Aorta (tissue), 5 donors: ENCODE results near the gene UMAD1. TPM values are rescaled to one million over a fixed set of nuclear protein-coding genes. Genes with fewer than 3 reads are reported as not detected.

ENCODE experiments used
- ATAC-seq: fragments of 200-7000 bp; cut with Tn5 transposase; one replicate; pipeline ENCODE4 v1.9.1; 2022; ENCODE audit warnings: moderate library complexity; ENCODE audit not compliant: low FRiP score
- DNase-seq, 2 donors: peaks; one replicate each; pipeline ENCODE4 v3.0.0-alpha.2; 2020
- H3K27ac ChIP-seq, 2 donors: one replicate each; pipeline ENCODE4 v1.5.1; 2013; ENCODE audit warnings: low read length in 2 of 2, mild to moderate bottlenecking in 2 of 2, moderate library complexity in 2 of 2, control low read depth in 1 of 2, inconsistent platforms in 1 of 2, low read depth in 1 of 2
- H3K27me3 ChIP-seq, 2 donors: one replicate each; pipeline ENCODE4 v1.6.1; 2013; ENCODE audit warnings: control low read depth in 1 of 2, low read length in 1 of 2, mild to moderate bottlenecking in 1 of 2, moderate library complexity in 1 of 2; ENCODE audit not compliant: insufficient read depth in 2 of 2, control insufficient read depth in 1 of 2
- H3K36me3 ChIP-seq, 2 donors: one replicate each; pipeline ENCODE4 v1.6.1; 2013; ENCODE audit warnings: control low read depth in 1 of 2, low read length in 1 of 2, mild to moderate bottlenecking in 1 of 2; ENCODE audit not compliant: insufficient read depth in 2 of 2, control insufficient read depth in 1 of 2
- H3K4me1 ChIP-seq, 2 donors: one replicate each; pipeline ENCODE4 v1.6.1; 2013; ENCODE audit warnings: low read length in 2 of 2, control low read depth in 1 of 2, mild to moderate bottlenecking in 1 of 2, moderate library complexity in 1 of 2; ENCODE audit not compliant: insufficient read depth in 2 of 2, control insufficient read depth in 1 of 2
- H3K4me3 ChIP-seq, 2 donors: one replicate each; pipeline ENCODE4 v1.5.1; 2013; ENCODE audit warnings: low read length in 2 of 2, control low read depth in 1 of 2, mild to moderate bottlenecking in 1 of 2
- H3K9me3 ChIP-seq: one replicate; pipeline ENCODE4 v1.6.1; 2013; ENCODE audit warnings: mild to moderate bottlenecking, low read length; ENCODE audit not compliant: control insufficient read depth
- WGBS, 2 donors: extraction: QIAGEN DNeasy Blood & Tissue Kit; methylation state at CpG; one replicate each; pipeline ENCODE4 v1.1.7; 2013; 5-methylcytosine and 5-hydroxymethylcytosine counted together
- intact Hi-C, 2 donors: fragments of 100-400 bp; cut with DNase I; formaldehyde crosslinking; loops; one replicate each; pipeline versions ENCODE4 v1.14.2 to v1.15.0; 2022
- polyA plus RNA-seq, 2 donors: library from polyadenylated mRNA; stranded (reverse); fragments of 200-250 nt; gene quantifications; one replicate each; pipeline ENCODE4 v1.2.3, GENCODE V29; 2013
- total RNA-seq, 2 donors: library from RNA; stranded (reverse); fragmentation: NEBNext Ultra II Directional; extraction: Animal tissue kit (Norgen Biotek cat#: 25700); gene quantifications; one replicate each; pipeline ENCODE4 v1.2.1, GENCODE V29; 2021
- donor health status: healthy with polysubstance abuse.
- donor health status: Bipolar disorder and iron deficiency.
- donor health status: DM: no; HTN: no; CAD: no.
- donor health status: DM: no; HTN: no; CAD: no.
- donor health status: DM: yes; HTN: yes; CAD: no.

Gene UMAD1
- total and polyA plus RNA-seq, 4 donors, result 11.8 to 18.9 (median 15.5) TPM

DNA sequence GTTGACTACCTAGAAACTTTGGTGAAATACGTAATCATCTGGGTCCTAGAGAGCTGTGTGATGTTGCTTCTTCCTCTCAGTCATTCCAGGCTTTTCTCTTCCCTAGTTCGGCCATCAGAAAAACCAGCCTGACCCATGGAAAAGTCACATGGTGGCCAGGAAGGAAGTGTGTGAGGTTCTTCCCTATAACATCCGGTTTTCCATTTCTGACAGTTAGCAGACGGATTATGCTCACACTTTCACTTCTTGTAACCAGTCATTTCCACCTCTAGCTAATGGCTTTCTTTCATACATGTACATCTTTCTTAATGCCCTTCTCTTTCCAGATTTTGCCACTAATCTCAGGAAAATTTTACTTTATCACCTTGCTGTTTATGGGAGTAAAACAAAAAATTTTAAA lies 218.0 kb downstream of the UMAD1 start:
- no peaks in the 10 kb centered on the region for H3K4me1 ChIP-seq
- H3K9me3 ChIP-seq, result no peaks in the 10 kb centered on the region
- H3K36me3 ChIP-seq, result no peaks in the 10 kb centered on the region
- no peak overlapping the region for H3K27ac ChIP-seq
- ATAC-seq (no peak), DNase-seq (no peak)
- H3K4me3 ChIP-seq, result no peak overlapping the region
- intact Hi-C loops, result no loop called here
- H3K27me3 ChIP-seq, result no peaks in the 10 kb centered on the region
- WGBS, 2 donors, result 78 to 85% methylated on average over 4 of the region's 4 CpGs

- no peaks in the 10 kb centered on the region for H3K4me1 ChIP-seq
- H3K9me3 ChIP-seq, result no peaks in the 10 kb centered on the region
- no peaks in the 10 kb centered on the region for H3K36me3 ChIP-seq
- no peak overlapping the region for H3K27ac ChIP-seq
- DNase-seq (no peak), ATAC-seq (no peak)
- no peak overlapping the region for H3K4me3 ChIP-seq
- intact Hi-C loops, result no loop called here
- H3K27me3 ChIP-seq, result no peaks in the 10 kb centered on the region
- 92 to 95% methylated on average over 4 of the region's 4 CpGs for WGBS, 2 donors
These were observed 218.9 kb downstream of the UMAD1 start for GRCh38 chr7:7859411-7859810.

DNA sequence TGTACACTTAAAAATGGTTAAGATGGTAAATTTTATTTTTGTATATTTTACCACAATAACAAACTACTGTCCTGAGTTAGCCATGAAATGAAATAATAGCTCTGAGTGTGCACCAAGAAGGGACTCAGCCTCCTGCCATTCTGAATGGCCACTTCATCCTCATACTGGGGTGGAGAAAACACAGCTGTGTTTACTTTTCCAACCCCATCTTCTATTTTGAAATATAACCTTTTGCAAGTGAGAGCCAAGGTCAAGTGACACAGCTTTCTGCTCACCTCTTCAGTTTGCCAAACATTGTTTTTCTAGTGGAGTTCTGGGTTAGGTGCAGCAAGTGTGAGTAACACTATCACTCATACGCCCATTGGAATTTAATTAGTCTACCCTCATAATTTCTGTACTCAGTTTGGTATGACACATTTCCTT lies 220.7 kb downstream of the UMAD1 start:
- H3K4me1 ChIP-seq, result no peaks in the 10 kb centered on the region
- ATAC-seq, result no peak

DNA sequence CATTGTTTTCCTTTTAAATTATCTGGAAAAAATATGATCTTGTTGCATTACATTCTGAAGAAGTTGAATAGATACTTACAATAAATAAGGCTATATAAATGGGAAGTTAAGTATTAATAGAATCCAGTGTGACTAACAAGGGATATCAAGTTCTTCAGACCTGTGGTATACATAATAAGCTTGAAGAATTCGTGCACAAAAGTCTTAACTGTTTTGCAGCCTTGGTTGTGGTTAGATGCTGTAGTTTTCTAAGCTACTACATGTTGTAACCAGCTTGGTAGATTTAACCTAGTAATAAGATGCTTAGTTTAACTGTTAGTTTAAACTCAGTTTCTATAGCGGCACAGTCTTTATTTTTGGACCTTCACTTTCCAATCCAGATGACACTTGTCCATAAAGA lies 221.8 kb downstream of the UMAD1 start:
- H3K27ac ChIP-seq, result no peak overlapping the region
- H3K9me3 ChIP-seq, result no peaks in the 10 kb centered on the region
- H3K27me3 ChIP-seq, result no peaks in the 10 kb centered on the region
- intact Hi-C loops, result no loop called here
- no peak overlapping the region for H3K4me3 ChIP-seq
- DNase-seq (no peak), ATAC-seq (no peak)
- H3K4me1 ChIP-seq, result no peaks in the 10 kb centered on the region
- no peaks in the 10 kb centered on the region for H3K36me3 ChIP-seq
- WGBS, 2 donors, result 50 to 70% methylated on average over 2 of the region's 2 CpGs

More for the DNA sequence above, 220.7 kb downstream of the UMAD1 start:
- H3K36me3 ChIP-seq, result no peaks in the 10 kb centered on the region
- no peaks in the 10 kb centered on the region for H3K27me3 ChIP-seq
- H3K4me3 ChIP-seq, result no peak overlapping the region
- 75 to 82% methylated on average over 1 of the region's 1 CpG for WGBS, 2 donors
- H3K9me3 ChIP-seq, result no peaks in the 10 kb centered on the region
- no peak for DNase-seq
- H3K27ac ChIP-seq, result no peak overlapping the region
- intact Hi-C loops, result no loop called here

DNA sequence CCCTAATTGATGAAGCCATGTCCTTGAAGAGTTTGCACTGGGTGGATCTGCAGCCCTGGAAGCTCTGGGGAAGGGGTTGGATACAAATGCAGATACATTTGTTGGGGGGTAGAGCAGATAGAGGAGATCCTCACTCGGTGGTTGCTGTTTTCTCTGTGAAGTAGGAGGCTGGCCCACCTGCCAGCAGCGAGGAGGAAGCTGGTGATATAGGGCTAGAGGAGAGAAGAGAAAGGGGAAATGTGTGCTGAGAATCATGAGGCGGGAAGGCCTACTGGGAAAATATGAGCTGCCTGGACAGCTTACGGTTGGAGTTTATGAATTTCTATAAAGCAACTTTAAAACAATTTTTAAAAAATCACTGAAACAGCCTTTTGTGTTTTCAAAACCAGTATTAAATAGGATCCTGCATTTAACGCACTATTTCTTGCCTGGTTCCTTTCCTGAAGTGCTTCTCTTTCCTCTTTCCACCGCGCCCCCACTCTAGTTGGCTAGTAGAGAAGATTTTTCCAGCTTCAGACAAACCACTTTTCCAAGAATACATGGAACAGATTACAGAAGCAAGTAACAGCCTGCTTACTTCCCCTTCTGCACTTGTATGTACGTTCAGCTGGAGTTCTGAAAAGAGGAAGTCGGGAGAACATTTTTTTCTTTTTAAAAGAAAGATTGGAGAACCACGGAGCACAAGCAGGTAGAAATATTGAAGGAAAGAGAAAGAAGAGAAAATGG lies 227.5 kb downstream of the UMAD1 start:
- WGBS, 2 donors, result 76 to 80% methylated on average over 10 of the region's 10 CpGs
- no peaks in the 10 kb centered on the region for H3K4me1 ChIP-seq
- no peaks in the 10 kb centered on the region for H3K9me3 ChIP-seq
- H3K36me3 ChIP-seq, result no peaks in the 10 kb centered on the region
- no peak overlapping the region for H3K27ac ChIP-seq
- no peak for ATAC-seq
- no peak for DNase-seq
- intact Hi-C loops, result no loop called here
- H3K27me3 ChIP-seq, result no peaks in the 10 kb centered on the region
- H3K4me3 ChIP-seq, result no peak overlapping the region

DNA sequence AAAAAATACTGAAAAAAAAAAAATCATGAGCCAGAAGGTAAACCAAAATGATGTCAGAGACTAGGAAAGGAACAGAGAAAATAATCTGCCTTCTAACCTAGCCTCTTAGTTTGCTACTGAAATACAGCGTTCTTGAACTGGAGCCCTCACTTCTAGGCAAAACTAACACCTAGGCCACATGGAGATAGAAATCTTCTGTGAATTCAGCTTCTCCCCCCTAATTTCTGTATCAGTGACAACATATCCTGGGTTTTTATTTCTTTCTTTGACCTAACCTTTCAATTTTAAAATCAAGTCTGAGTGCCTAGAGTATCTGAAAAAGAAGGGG lies 228.0 kb downstream of the UMAD1 start:
- H3K4me3 ChIP-seq, result no peak overlapping the region
- ATAC-seq (no peak), DNase-seq (no peak)
- H3K36me3 ChIP-seq, result no peaks in the 10 kb centered on the region
- H3K4me1 ChIP-seq, result no peaks in the 10 kb centered on the region
- no peaks in the 10 kb centered on the region for H3K27me3 ChIP-seq
- 42 to 84% methylated on average over 1 of the region's 1 CpG for WGBS, 2 donors
- H3K9me3 ChIP-seq, result no peaks in the 10 kb centered on the region
- H3K27ac ChIP-seq, result no peak overlapping the region
- intact Hi-C loops, result no loop called here

DNA sequence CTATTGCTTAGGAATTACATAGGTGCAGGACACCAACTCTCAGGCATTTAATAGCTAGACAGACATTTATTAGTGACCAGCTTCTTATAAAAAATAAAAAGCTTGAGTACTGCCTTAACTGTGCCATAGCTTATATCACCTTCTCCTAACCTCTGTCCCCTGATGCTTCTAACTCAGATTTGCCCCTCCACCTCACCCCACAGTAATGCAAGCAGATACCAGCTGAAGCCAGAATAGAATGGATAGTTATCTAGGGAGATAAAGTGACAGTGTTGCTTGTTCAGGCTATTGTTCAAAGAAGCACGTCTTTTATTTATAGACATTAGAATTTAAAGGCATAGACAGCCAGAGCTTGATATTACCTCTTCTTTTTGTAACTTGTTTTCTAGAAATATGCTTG lies 228.5 kb downstream of the UMAD1 start:
- Histone ChIP-seq H3K36me3 (no peaks in the 10 kb centered on the region), H3K4me3 (no peak overlapping the region), H3K27ac (no peak overlapping the region), H3K4me1 (no peaks in the 10 kb centered on the region), H3K9me3 (no peaks in the 10 kb centered on the region), H3K27me3 (no peaks in the 10 kb centered on the region)
- DNase-seq, result no peak
- WGBS, 2 donors, result 0% methylated on average over 1 of the region's 1 CpG
- intact Hi-C loops, result no loop called here
- no peak for ATAC-seq

GRCh38 chr7:7869651-7870050 lies 229.1 kb downstream of the UMAD1 start:
- Histone ChIP-seq H3K27me3 (no peaks in the 10 kb centered on the region), H3K27ac (no peak overlapping the region), H3K9me3 (no peaks in the 10 kb centered on the region), H3K4me3 (no peak overlapping the region), H3K36me3 (no peaks in the 10 kb centered on the region), H3K4me1 (no peaks in the 10 kb centered on the region)
- ATAC-seq, result no peak
- intact Hi-C loops, result no loop called here
- no peak for DNase-seq
- 96 to 97% methylated on average over 3 of the region's 3 CpGs for WGBS, 2 donors

GRCh38 chr7:7870555-7870954 lies 230.0 kb downstream of the UMAD1 start:
- DNase-seq (no peak), ATAC-seq (no peak)
- 47 to 53% methylated on average over 1 of the region's 1 CpG for WGBS, 2 donors
- no peak overlapping the region for H3K27ac ChIP-seq
- intact Hi-C loops, result no loop called here
- H3K4me3 ChIP-seq, result no peak overlapping the region
- no peaks in the 10 kb centered on the region for H3K9me3 ChIP-seq
- H3K36me3 ChIP-seq, result no peaks in the 10 kb centered on the region
- H3K27me3 ChIP-seq, result no peaks in the 10 kb centered on the region
- no peaks in the 10 kb centered on the region for H3K4me1 ChIP-seq
